Muscle of arm (tissue), 12 donors: ENCODE results near the gene PSMC2. TPM values are rescaled to one million over a fixed set of nuclear protein-coding genes. Genes with fewer than 3 reads are reported as not detected.

Source experiments
- DNase-seq: peaks from one replicate; pipeline ENCODE4 v3.0.0-alpha.2; 2013
- polyA plus RNA-seq, 12 donors: library from polyadenylated mRNA; unstranded; fragments of 120-200 nt; gene quantifications; one replicate each; pipeline ENCODE4 v1.2.1, GENCODE V29; 2013; ENCODE audit not compliant: insufficient read length in 12 of 12

The PSMC2 gene
- polyA plus RNA-seq, 12 donors: 20.8 to 110 (median 101) TPM; not detected in 1

- no peak for DNase-seq
Observed at GRCh38 chr7:103418241-103418640, 70.8 kb downstream of the PSMC2 start.

Other genes starting within 250 kb of the PSMC2 start
- 10 to 100 TPM in 11 of 12 donors, not detected in 1; 12.0 to 30.9 (median 16.8) TPM for gene NAPEPLD, start 198.5 kb upstream of the PSMC2 start, polyA plus RNA-seq
- gene PMPCB, start 50.2 kb upstream of the PSMC2 start, polyA plus RNA-seq: 10 to 100 TPM in 11 of 12 donors, not detected in 1; 32.1 to 70.9 (median 64.4) TPM
- gene DNAJC2, start 2.9 kb upstream of the PSMC2 start, polyA plus RNA-seq: 10 to 100 TPM in 11 of 12 donors, not detected in 1; 28.6 to 64.9 (median 37.6) TPM
- gene SLC26A5, start 98.6 kb downstream of the PSMC2 start, polyA plus RNA-seq: under 1 TPM in 5 of 12 donors, not detected in 7; 0.30 to 0.49 (median 0.44) TPM